Activated T-cell treated with anti-CD3 and anti-CD28 coated beads for 1 hour (primary cell): Measurements from ENCODE around the gene TBC1D1.

Source experiments
- DNase-seq: peaks from one replicate; pipeline ENCODE4 v3.0.0-alpha.2; 2020; ENCODE audit warnings: low read depth

TBC1D1 gene

GRCh38 chr4:37890801-37891259, at the start of gene TBC1D1:
Gene TBC1D1 (plus strand): TSS chr4:37891084. CDS start chr4:37902096, 11,012 bp downstream.
- no peak for DNase-seq

- DNase-seq, result no peak
Observed at GRCh38 chr4:37844204-37844603, 46.7 kb upstream of the TBC1D1 start.

GRCh38 chr4:37845201-37845600, 45.7 kb upstream of the TBC1D1 start:
- no peak for DNase-seq

- DNase-seq, result no peak
Observed at GRCh38 chr4:37847311-37847884, 43.5 kb upstream of the TBC1D1 start.

GRCh38 chr4:37852376-37852775, 38.5 kb upstream of the TBC1D1 start:
- no peak for DNase-seq

GRCh38 chr4:37858112-37858511, 32.8 kb upstream of the TBC1D1 start:
- DNase-seq, result no peak

GRCh38 chr4:37858872-37859271, 32.0 kb upstream of the TBC1D1 start:
- DNase-seq, result no peak

GRCh38 chr4:37860266-37860665, 30.6 kb upstream of the TBC1D1 start:
- DNase-seq, result no peak

GRCh38 chr4:37862961-37863360, 27.9 kb upstream of the TBC1D1 start:
- DNase-seq, result no peak

- no peak for DNase-seq
Observed at GRCh38 chr4:37864786-37865185, 26.1 kb upstream of the TBC1D1 start.

- no peak for DNase-seq
Observed at GRCh38 chr4:37865450-37865849, 25.4 kb upstream of the TBC1D1 start.

GRCh38 chr4:37867102-37867501, 23.8 kb upstream of the TBC1D1 start:
- DNase-seq, result no peak

- DNase-seq, result no peak
Observed at GRCh38 chr4:37868238-37868637, 22.6 kb upstream of the TBC1D1 start.

GRCh38 chr4:37872310-37872988, 18.4 kb upstream of the TBC1D1 start:
- no peak for DNase-seq

GRCh38 chr4:37873386-37873785, 17.5 kb upstream of the TBC1D1 start:
- DNase-seq, result no peak

- no peak for DNase-seq
Observed at GRCh38 chr4:37876156-37876555, 14.7 kb upstream of the TBC1D1 start.

- DNase-seq, result no peak
Observed at GRCh38 chr4:37879365-37879764, 11.5 kb upstream of the TBC1D1 start.

- no peak for DNase-seq
Observed at GRCh38 chr4:37881811-37882210, 9.1 kb upstream of the TBC1D1 start.

- no peak for DNase-seq
Observed at GRCh38 chr4:37882665-37883296, 8.1 kb upstream of the TBC1D1 start.

GRCh38 chr4:37884855-37885487, 5.9 kb upstream of the TBC1D1 start:
- no peak for DNase-seq

- no peak for DNase-seq
Observed at GRCh38 chr4:37885496-37885895, 5.4 kb upstream of the TBC1D1 start.

- DNase-seq, result peak; percentile 6
Observed at GRCh38 chr4:37889849-37890800, 759 bp upstream of the TBC1D1 start.
